Measurements from ENCODE around the gene SREBF2. TPM values are rescaled to one million over a fixed set of nuclear protein-coding genes. Genes with fewer than 3 reads are reported as not detected.

The SREBF2 gene
- polyA plus RNA-seq, 1 donor from 2014 or later, result 73.0 TPM

GRCh38 chr22:41908411-41909309 is 75.8 kb downstream of the SREBF2 start:
- Histone ChIP-seq H3K9me2 (ENCODE audit: insufficient read depth, low read length) (no peaks in the 10 kb centered on the region), H3K4me3 (ENCODE audit: low read length) (no peak overlapping the region), H3K27ac (ENCODE audit: low read length) (no peak overlapping the region), H3K79me2 (replicated peaks; ENCODE audit: insufficient read depth, low read length) (no peaks in the 10 kb centered on the region), H4K20me1 (ENCODE audit: insufficient read depth) (no peaks in the 10 kb centered on the region), H3K36me3 (ENCODE audit: insufficient read depth, low read length) (no peaks in the 10 kb centered on the region), H3K9me3 (ENCODE audit: low read length) (no peaks in the 10 kb centered on the region), H3K4me2 (ENCODE audit: low read length) (no peak overlapping the region), H2AFZ (ENCODE audit: low read depth, low read length) (no peak overlapping the region), H3K9ac (ENCODE audit: low read length) (no peak overlapping the region), H3F3A (ENCODE audit: insufficient read depth, low read length, poor library complexity, severe bottlenecking) (no peaks in the 10 kb centered on the region), H3K27me3 (ENCODE audit: insufficient read depth, low read depth, low read length) (peaks cover 51% of the 10 kb centered on the region)
- no peak for TF ChIP-seq POLR2AphosphoS5 (IDR thresholded peaks at IDR 0.05)
- no peak for TF ChIP-seq TAF1 (IDR thresholded peaks at IDR 0.05; ENCODE audit: low read depth)
- no peak for TF ChIP-seq SMC3 (conservative IDR thresholded peaks at IDR 0.05; ENCODE audit: poor library complexity)
- no peak for TF ChIP-seq EP300 (conservative IDR thresholded peaks at IDR 0.05; ENCODE audit: poor library complexity, severe bottlenecking)
- TF ChIP-seq CTCF (IDR thresholded peaks at IDR 0.05; ENCODE audit: poor library complexity, severe bottlenecking), result no peak
- no peak for TF ChIP-seq REST (IDR thresholded peaks at IDR 0.05; ENCODE audit: borderline replicate concordance)
- no peak for TF ChIP-seq EZH2 (IDR thresholded peaks at IDR 0.05; ENCODE audit: borderline replicate concordance, insufficient read depth, low read length, poor library complexity, severe bottlenecking)
- no peak for TF ChIP-seq RAD21 (conservative IDR thresholded peaks at IDR 0.05)
- TF ChIP-seq MXI1 (conservative IDR thresholded peaks at IDR 0.05; ENCODE audit: poor library complexity, severe bottlenecking), result no peak

- Histone ChIP-seq H3K4me2 (ENCODE audit: low read length) (no peak overlapping the region), H3K9ac (ENCODE audit: low read length) (no peak overlapping the region), H3K9me3 (ENCODE audit: low read length) (no peaks in the 10 kb centered on the region), H3K79me2 (replicated peaks; ENCODE audit: insufficient read depth, low read length) (no peaks in the 10 kb centered on the region), H3K27ac (ENCODE audit: low read length) (no peak overlapping the region), H3K27me3 (ENCODE audit: insufficient read depth, low read depth, low read length) (peaks cover 57% of the 10 kb centered on the region), H4K20me1 (ENCODE audit: insufficient read depth) (no peaks in the 10 kb centered on the region), H3K4me3 (ENCODE audit: low read length) (no peak overlapping the region), H3K9me2 (ENCODE audit: insufficient read depth, low read length) (no peaks in the 10 kb centered on the region), H2AFZ (ENCODE audit: low read depth, low read length) (no peak overlapping the region), H3F3A (ENCODE audit: insufficient read depth, low read length, poor library complexity, severe bottlenecking) (no peaks in the 10 kb centered on the region), H3K36me3 (ENCODE audit: insufficient read depth, low read length) (no peaks in the 10 kb centered on the region)
- TF ChIP-seq EZH2 (IDR thresholded peaks at IDR 0.05; ENCODE audit: borderline replicate concordance, insufficient read depth, low read length, poor library complexity, severe bottlenecking) (no peak), POLR2AphosphoS5 (IDR thresholded peaks at IDR 0.05) (no peak), CTCF (IDR thresholded peaks at IDR 0.05; ENCODE audit: poor library complexity, severe bottlenecking) (no peak), SMC3 (conservative IDR thresholded peaks at IDR 0.05; ENCODE audit: poor library complexity) (no peak), TAF1 (IDR thresholded peaks at IDR 0.05; ENCODE audit: low read depth) (no peak), MXI1 (conservative IDR thresholded peaks at IDR 0.05; ENCODE audit: poor library complexity, severe bottlenecking) (no peak)
These were observed 76.6 kb downstream of the SREBF2 start for GRCh38 chr22:41909310-41910049.
